GM23248 (cell line): ENCODE results near the gene ARID5B. TPM values are rescaled to one million over a fixed set of nuclear protein-coding genes. Genes with fewer than 3 reads are reported as not detected.

Experiments
- DNase-seq: peaks from one replicate; pipeline ENCODE4 v3.0.0-alpha.2; 2015
- H2AFZ ChIP-seq: fragments of 200-600 bp; sonication (generic); 2 replicates; pipeline ENCODE4 v1.6.1; 2016; ENCODE audit warnings: antibody characterized with exemption
- H3F3A ChIP-seq: fragments of 200-600 bp; sonication (generic); 2 replicates; pipeline ENCODE4 v1.6.1; 2016; ENCODE audit warnings: mild to moderate bottlenecking, antibody characterized with exemption, mixed run types; ENCODE audit not compliant: insufficient read depth
- H3K27ac ChIP-seq: fragments of 200-600 bp; sonication (generic); 2 replicates; pipeline ENCODE4 v1.5.1; 2016; ENCODE audit warnings: mild to moderate bottlenecking
- H3K27me3 ChIP-seq: fragments of 200-600 bp; sonication (generic); replicated peaks from 2 replicates; pipeline ENCODE4 v1.6.1; 2016; ENCODE audit warnings: mild to moderate bottlenecking; ENCODE audit not compliant: insufficient read depth
- H3K36me3 ChIP-seq: fragments of 200-600 bp; sonication (generic); 2 replicates; pipeline ENCODE4 v1.6.1; 2016; ENCODE audit warnings: low read depth, mild to moderate bottlenecking
- H3K4me1 ChIP-seq: fragments of 200-600 bp; sonication (generic); 2 replicates; pipeline ENCODE4 v1.6.1; 2016; ENCODE audit warnings: mild to moderate bottlenecking; ENCODE audit not compliant: insufficient read depth
- H3K4me2 ChIP-seq: fragments of 200-600 bp; sonication (generic); one replicate; pipeline ENCODE4 v1.6.1; 2016; ENCODE audit warnings: mild to moderate bottlenecking; ENCODE audit not compliant: unreplicated experiment
- H3K4me3 ChIP-seq: fragments of 200-600 bp; sonication (generic); 2 replicates; pipeline ENCODE4 v1.5.1; 2016; ENCODE audit warnings: mild to moderate bottlenecking
- H3K79me2 ChIP-seq: fragments of 200-600 bp; sonication (generic); 2 replicates; pipeline ENCODE4 v1.6.1; 2016; ENCODE audit warnings: mild to moderate bottlenecking; ENCODE audit not compliant: insufficient read depth
- H3K9ac ChIP-seq: fragments of 200-600 bp; sonication (generic); 2 replicates; pipeline ENCODE4 v1.6.1; 2016; ENCODE audit warnings: mild to moderate bottlenecking
- H3K9me2 ChIP-seq: fragments of 200-600 bp; sonication (generic); 2 replicates; pipeline ENCODE4 v1.6.1; 2016; ENCODE audit warnings: mixed run types, mild to moderate bottlenecking, moderate library complexity; ENCODE audit not compliant: insufficient read depth
- H3K9me3 ChIP-seq: fragments of 200-600 bp; sonication (generic); one replicate; pipeline ENCODE4 v1.6.1; 2017; ENCODE audit warnings: low read depth
- H4K20me1 ChIP-seq: fragments of 200-600 bp; sonication (generic); 2 replicates; pipeline ENCODE4 v1.6.0; 2016; ENCODE audit not compliant: insufficient read depth
- EZH2 ChIP-seq: fragments of 200-600 bp; sonication (generic); IDR thresholded peaks from 2 replicates; pipeline ENCODE4 v1.6.1; 2018; ENCODE audit warnings: antibody characterized with exemption, mild to moderate bottlenecking; ENCODE audit not compliant: insufficient read depth, poor library complexity, severe bottlenecking
- EZH2phosphoT487 ChIP-seq: fragments of 200-600 bp; sonication (generic); IDR thresholded peaks from 2 replicates; pipeline ENCODE4 v1.6.1; 2018; ENCODE audit warnings: antibody characterized with exemption, moderate library complexity, mild to moderate bottlenecking, low read depth; ENCODE audit not compliant: insufficient read depth
- WGBS, 2 experiments: methylation state at CpG; one replicate each; pipeline ENCODE4 v1.1.6; 2015 to 2017; ENCODE audit warnings: low lambda C conversion rate in 2 of 2, low coverage in 1 of 2; ENCODE audit errors: missing lambda C conversion rate in 2 of 2; 5-methylcytosine and 5-hydroxymethylcytosine counted together
- in situ Hi-C: fragments of 300-500 bp; cut with MboI; formaldehyde crosslinking; loops from 2 replicates; pipeline ENCODE4 v1.15.0; 2020
- polyA plus RNA-seq: library from polyadenylated mRNA; unstranded; fragments of >200 nt; fragmentation: Nextera tagmentation; extraction: Ambion mirVana; gene quantifications from 2 replicates; pipeline ENCODE4 v1.2.1, GENCODE V29; 2016
- total RNA-seq: library from RNA; depleted of rRNA; stranded (reverse); fragments of >200 nt; shearing (Covaris generic); gene quantifications from 2 replicates; pipeline ENCODE4 v1.2.3, GENCODE V29; 2014

Gene ARID5B
- total and polyA plus RNA-seq, 2 experiments from 2014 or later, result 56.7 to 78.8 TPM

DNA sequence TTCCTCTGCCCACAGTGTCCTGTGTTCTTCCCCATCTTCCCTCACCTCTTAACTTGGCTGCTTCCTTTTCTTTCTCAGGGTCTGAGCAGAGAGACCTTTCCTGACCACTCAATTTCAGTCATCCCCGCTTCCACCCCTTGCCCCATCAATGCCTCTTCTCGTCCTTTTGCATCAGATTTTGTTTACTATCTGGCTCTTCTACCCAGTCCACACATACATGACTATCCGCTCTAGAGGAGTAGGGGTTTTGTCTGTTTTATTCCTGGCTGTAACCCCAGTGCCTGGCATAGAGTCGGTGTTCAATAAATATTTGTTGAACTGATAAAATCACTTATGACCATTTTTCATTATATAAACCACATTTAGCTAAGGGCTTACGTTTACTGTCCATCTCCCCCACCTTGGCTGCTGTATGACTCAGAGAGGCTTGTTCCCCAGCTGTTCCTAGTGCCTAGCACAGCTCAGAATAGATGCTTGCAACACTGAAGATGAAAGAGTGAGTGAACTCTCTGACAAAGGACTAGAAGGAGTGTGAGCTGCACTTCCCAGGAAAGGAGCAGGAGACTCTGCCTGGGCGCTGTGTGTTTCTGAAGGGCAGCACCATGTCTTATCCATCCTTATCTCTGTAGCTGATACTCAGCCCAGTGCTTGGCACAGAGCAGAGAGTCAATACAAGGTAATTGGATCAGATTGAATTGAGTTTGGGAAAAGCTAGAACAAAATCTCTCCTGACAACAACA, 21.9 kb downstream of the ARID5B start:
- in situ Hi-C loops, result loop anchor here (25.0 kb wide), 1 partner anchor 314 kb away; no protein-coding TSS in a partner anchor
- no peaks in the 10 kb centered on the region for H3K27me3 ChIP-seq
- H3K36me3 ChIP-seq, result no peaks in the 10 kb centered on the region
- H3K4me1 ChIP-seq, result peaks cover 10% of the 10 kb centered on the region
- H4K20me1 ChIP-seq, result no peaks in the 10 kb centered on the region
- no peak overlapping the region for H3K4me2 ChIP-seq
- no peak overlapping the region for H3K27ac ChIP-seq
- TF ChIP-seq EZH2 (no peak), EZH2phosphoT487 (no peak)
- H2AFZ ChIP-seq, result no peak overlapping the region
- peaks cover 25% of the 10 kb centered on the region for H3F3A ChIP-seq
- 72 to 73% methylated on average over 6 of the region's 6 CpGs for WGBS, 2 experiments
- peaks cover 98% of the 10 kb centered on the region for H3K79me2 ChIP-seq
- no peaks in the 10 kb centered on the region for H3K9me2 ChIP-seq
- H3K9ac ChIP-seq, result no peak overlapping the region
- H3K4me3 ChIP-seq, result no peak overlapping the region
- no peaks in the 10 kb centered on the region for H3K9me3 ChIP-seq
- peak; percentile 73 for DNase-seq

DNA sequence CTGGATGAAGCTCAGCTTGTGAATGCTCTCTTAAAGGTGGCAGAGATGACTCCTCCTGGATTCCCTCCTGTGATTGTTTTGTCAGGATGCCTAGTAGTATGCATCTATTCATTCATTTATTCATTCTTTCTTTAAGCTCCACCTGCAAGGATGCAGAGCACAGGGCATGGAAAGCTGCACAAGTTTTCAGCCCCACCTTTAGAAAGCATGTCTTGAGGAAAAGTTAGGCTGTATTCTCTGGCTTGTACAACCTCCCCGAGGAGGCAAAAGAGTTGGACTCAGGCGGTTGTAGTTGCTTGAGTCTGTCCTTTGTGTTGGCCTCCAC, 22.4 kb downstream of the ARID5B start:
- Histone ChIP-seq H3K4me1 (peaks cover 10% of the 10 kb centered on the region), H3K4me3 (no peak overlapping the region), H3K27me3 (no peaks in the 10 kb centered on the region), H3K9me2 (no peaks in the 10 kb centered on the region), H3K27ac (no peak overlapping the region), H3K79me2 (peaks cover 98% of the 10 kb centered on the region), H3F3A (peaks cover 25% of the 10 kb centered on the region), H3K9me3 (no peaks in the 10 kb centered on the region), H3K9ac (no peak overlapping the region), H3K4me2 (no peak overlapping the region), H3K36me3 (no peaks in the 10 kb centered on the region), H4K20me1 (no peaks in the 10 kb centered on the region), H2AFZ (no peak overlapping the region)
- in situ Hi-C loops, result loop anchor here (25.0 kb wide), 1 partner anchor 313 kb away; no protein-coding TSS in a partner anchor
- TF ChIP-seq EZH2phosphoT487 (no peak), EZH2 (no peak)
- DNase-seq, result no peak
- 53 to 57% methylated on average over 2 of the region's 2 CpGs for WGBS, 2 experiments

DNA sequence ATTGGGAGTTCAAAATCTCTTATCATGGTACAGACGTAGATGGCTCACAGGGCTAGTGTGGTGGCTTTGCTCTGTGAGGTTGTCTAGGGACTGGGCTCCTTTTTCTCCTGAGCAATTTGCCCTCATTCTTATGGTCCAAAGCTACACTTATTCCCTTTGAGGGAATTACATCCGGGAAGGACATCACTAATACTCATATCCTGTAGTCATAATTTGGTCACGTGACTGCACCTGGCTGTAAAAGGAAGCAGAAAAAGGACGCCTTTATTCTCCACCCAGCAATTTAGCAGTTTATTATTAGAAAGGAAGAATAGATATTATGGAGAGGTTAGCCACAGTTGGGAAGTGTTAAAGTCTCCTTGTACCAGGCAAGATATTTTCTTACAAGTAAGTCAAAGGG, 28.1 kb downstream of the ARID5B start:
- Histone ChIP-seq H3K27me3 (no peaks in the 10 kb centered on the region), H4K20me1 (no peaks in the 10 kb centered on the region), H3F3A (0 out of 2 replicates have a peak, but pooled peaks cover under 1% of the 10 kb centered on the region), H3K9me2 (no peaks in the 10 kb centered on the region), H2AFZ (no peak overlapping the region), H3K4me3 (no peak overlapping the region), H3K9ac (no peak overlapping the region), H3K79me2 (peaks cover 69% of the 10 kb centered on the region), H3K27ac (no peak overlapping the region), H3K4me1 (no peaks in the 10 kb centered on the region), H3K4me2 (no peak overlapping the region), H3K9me3 (no peaks in the 10 kb centered on the region), H3K36me3 (0 out of 2 replicates have a peak, but pooled peaks cover 3% of the 10 kb centered on the region)
- in situ Hi-C loops, result no loop called here
- TF ChIP-seq EZH2phosphoT487 (no peak), EZH2 (no peak)
- 97 to 100% methylated on average over 4 of the region's 4 CpGs for WGBS, 2 experiments
- DNase-seq, result no peak

DNA sequence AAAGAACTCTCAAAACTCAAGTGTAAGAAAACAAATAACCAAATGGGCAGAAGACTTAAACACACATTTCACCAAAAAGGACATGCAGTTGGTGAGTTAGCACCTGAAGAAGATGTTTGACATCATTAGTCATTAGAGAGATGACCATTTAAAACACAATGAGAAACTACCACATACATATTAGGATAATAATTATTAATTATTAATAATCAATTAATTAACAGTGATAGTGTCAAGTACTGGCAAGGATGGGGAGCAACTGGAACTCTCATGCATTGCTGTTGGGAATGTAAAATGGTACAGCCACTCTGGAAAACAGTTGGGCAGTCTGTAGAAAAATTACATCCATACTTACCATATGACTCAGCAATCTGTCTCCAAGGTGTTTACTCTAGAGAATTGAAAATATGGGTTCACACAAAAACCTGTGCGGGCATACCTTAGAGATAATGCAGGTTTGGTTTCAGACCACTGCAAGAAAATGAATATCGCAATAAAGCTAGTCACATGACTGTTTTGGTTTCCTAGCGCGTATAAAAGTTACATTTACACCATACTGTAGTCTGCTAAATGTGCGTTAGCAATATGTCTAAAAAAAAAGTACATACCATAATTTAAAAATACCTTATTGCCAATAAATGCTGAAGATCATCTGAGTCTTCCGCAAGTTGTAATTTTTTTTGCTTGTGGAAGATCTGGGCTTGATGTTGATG, 30.3 kb downstream of the ARID5B start:
- H3K27ac ChIP-seq, result no peak overlapping the region
- peaks cover 62% of the 10 kb centered on the region for H3K79me2 ChIP-seq
- H4K20me1 ChIP-seq, result no peaks in the 10 kb centered on the region
- H3K27me3 ChIP-seq, result no peaks in the 10 kb centered on the region
- H3K9me3 ChIP-seq, result no peaks in the 10 kb centered on the region
- DNase-seq, result no peak
- peaks cover 1% of the 10 kb centered on the region for H3F3A ChIP-seq
- no peaks in the 10 kb centered on the region for H3K9me2 ChIP-seq
- no peak overlapping the region for H3K9ac ChIP-seq
- no peak overlapping the region for H3K4me2 ChIP-seq
- H3K4me1 ChIP-seq, result peaks cover 5% of the 10 kb centered on the region
- no peak overlapping the region for H2AFZ ChIP-seq
- 0 out of 2 replicates have a peak, but pooled peaks cover 3% of the 10 kb centered on the region for H3K36me3 ChIP-seq
- H3K4me3 ChIP-seq, result no peak overlapping the region
- in situ Hi-C loops, result no loop called here
- no peak for TF ChIP-seq EZH2phosphoT487
- TF ChIP-seq EZH2, result no peak
- WGBS, 2 experiments, result 96 to 98% methylated on average over 6 of the region's 6 CpGs
